ENCODE results near the gene PI4KA.

GRCh38 chr22:20792221-20792965 is 66.2 kb downstream of the PI4KA start:
- TF ChIP-seq FOXA2 (IDR thresholded peaks at IDR 0.05) (no peak), ZBTB33 (IDR thresholded peaks at IDR 0.05) (no peak), GABPA (IDR thresholded peaks at IDR 0.05 in 1 of 2, conservative IDR thresholded peaks at IDR 0.05 in 1 of 2) (no peak), TAF1 (conservative IDR thresholded peaks at IDR 0.05) (no peak)

Measured in liver (tissue), 2 donors.